GM12873 (cell line): Measurements from ENCODE around the gene TMC5.

Source experiments
- CTCF ChIP-seq: IDR thresholded peaks from 2 replicates; pipeline ENCODE4 v1.5.1; 2012; ENCODE audit warnings: low read depth, mild to moderate bottlenecking, moderate library complexity, low read length, control low read depth; ENCODE audit not compliant: insufficient read depth; ENCODE audit errors: missing control alignments

The TMC5 gene

DNA sequence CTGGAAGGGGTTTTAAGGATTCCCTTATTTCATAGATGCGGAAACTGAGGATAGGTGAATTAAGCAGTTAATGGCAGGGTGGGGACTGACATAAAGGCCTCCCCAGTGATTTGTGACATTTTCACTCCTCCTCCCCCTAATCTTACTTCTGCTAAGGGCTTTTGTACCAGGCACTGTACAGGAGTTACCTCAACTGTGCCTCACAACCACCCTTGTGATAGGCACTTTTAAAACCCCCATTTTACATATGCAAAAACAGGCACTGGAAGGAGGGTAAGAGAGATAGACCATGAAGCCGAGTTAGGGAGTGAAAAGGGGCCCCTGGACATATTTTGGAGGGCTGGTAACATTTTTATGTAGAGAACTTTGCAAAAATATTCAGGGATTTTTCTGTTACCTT is 105.1 kb downstream of the TMC5 start:
- no peak for TF ChIP-seq CTCF

DNA sequence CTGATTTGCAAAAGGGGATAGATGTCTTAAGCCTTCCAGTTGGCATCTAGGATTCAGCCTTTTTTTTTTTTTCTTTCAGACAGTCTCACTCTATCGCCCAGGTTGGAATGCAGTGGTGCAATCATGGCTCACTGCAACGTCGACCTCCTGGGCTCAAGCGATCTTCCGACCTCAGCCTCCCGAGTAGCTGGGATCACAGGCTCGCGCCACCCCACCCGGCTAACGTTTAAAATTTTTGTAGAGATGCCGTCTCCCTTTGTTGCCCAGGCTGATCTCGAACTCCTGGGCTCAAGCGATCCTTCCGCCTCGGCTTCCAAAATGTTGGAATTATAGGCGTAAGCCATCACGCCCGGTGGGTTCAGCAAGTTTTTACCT is 105.5 kb downstream of the TMC5 start:
- TF ChIP-seq CTCF: no peak

GRCh38 chr16:19523559-19524355 is 106.1 kb downstream of the TMC5 start, which contains the start of gene CCP110:
TSS of gene CCP110 (plus strand) at chr16:19523942. CDS start at chr16:19527882, 3,940 bp downstream.
- no peak for TF ChIP-seq CTCF

- no peak for TF ChIP-seq CTCF
These were observed 106.6 kb downstream of the TMC5 start for GRCh38 chr16:19524356-19524615.

GRCh38 chr16:19524616-19525384 is 107.1 kb downstream of the TMC5 start:
- TF ChIP-seq CTCF: no peak

DNA sequence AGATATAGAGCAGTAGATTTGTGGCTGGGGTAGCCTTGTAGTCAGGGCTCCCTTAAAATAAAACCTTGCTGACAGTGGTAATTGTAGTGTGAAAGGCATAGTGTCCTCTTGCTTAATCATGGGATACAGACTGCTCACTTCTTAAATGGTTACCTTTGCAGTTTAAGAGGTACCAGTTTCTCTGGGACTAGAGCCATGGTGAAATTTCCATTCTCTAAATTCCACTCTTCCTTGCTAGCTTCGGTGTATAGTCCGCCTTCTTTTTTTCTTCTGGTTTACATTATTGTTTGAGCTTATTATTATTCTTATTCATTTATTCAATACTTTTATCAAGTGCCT is 107.7 kb downstream of the TMC5 start:
- TF ChIP-seq CTCF: no peak

DNA sequence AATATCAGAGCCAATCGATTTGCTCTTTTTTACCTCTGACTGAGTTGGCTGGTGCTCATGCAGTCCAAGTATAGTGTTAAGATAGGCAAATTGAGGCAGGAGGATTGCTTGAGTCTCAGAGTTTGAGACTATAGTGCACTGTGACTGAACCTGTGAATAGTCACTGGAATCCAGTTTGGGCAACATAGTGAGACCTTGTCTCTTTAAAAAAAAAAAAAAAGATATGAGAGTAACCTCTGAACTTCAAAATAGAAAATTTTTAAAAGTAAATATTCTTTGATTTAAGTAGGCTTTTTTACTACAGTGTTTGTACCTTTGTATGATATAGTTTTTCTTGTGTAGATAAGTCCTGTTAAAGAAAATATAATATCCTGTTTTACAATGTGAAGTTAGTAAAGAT is 109.5 kb downstream of the TMC5 start:
- TF ChIP-seq CTCF: no peak
